Endothelial cell (in vitro differentiated cells): ENCODE data around the gene OR13C8. TPM values are rescaled to one million over a fixed set of nuclear protein-coding genes. Genes with fewer than 3 reads are reported as not detected.

Experiments used
- DNase-seq: peaks from one replicate; pipeline ENCODE4 v3.0.0; 2021; ENCODE audit warnings: low spot score
- H3K27ac Mint-ChIP-seq: one replicate; pipeline ENCODE4 v1.8.0; 2021; ENCODE audit warnings: mixed read lengths, inconsistent platforms; ENCODE audit not compliant: unreplicated experiment
- H3K27me3 Mint-ChIP-seq: one replicate; pipeline ENCODE4 v1.8.0; 2021; ENCODE audit warnings: mild to moderate bottlenecking, moderate library complexity, mixed read lengths, inconsistent platforms; ENCODE audit not compliant: unreplicated experiment
- H3K36me3 Mint-ChIP-seq: one replicate; pipeline ENCODE4 v1.8.0; 2021; ENCODE audit warnings: mild to moderate bottlenecking, low read depth, mixed read lengths, inconsistent platforms; ENCODE audit not compliant: unreplicated experiment
- H3K4me1 Mint-ChIP-seq: one replicate; pipeline ENCODE4 v1.8.0; 2021; ENCODE audit warnings: mild to moderate bottlenecking, mixed read lengths, inconsistent platforms; ENCODE audit not compliant: unreplicated experiment
- H3K4me3 Mint-ChIP-seq: one replicate; pipeline ENCODE4 v1.8.0; 2021; ENCODE audit warnings: mild to moderate bottlenecking, mixed read lengths, inconsistent platforms; ENCODE audit not compliant: unreplicated experiment
- H3K9me3 Mint-ChIP-seq: one replicate; pipeline ENCODE4 v1.8.0; 2021; ENCODE audit warnings: mixed read lengths, inconsistent platforms; ENCODE audit not compliant: unreplicated experiment
- total RNA-seq: library from RNA; stranded (reverse); fragmentation: NEBNext Ultra II Directional; extraction: Animal tissue kit (Norgen Biotek cat#: 25700); gene quantifications from one replicate; pipeline ENCODE4 v1.2.1, GENCODE V29; 2021; ENCODE audit not compliant: unreplicated experiment
- TF ChIP-seq, protein P1 (sequence below): fragments of 200-600 bp; sonication (generic); IDR thresholded peaks from one replicate; pipeline ENCODE4 v1.5.0; 2021; ENCODE audit warnings: antibody characterized with exemption; ENCODE audit not compliant: unreplicated experiment

Gene OR13C8
- total RNA-seq, 1 donor from 2014 or later = not detected

DNA sequence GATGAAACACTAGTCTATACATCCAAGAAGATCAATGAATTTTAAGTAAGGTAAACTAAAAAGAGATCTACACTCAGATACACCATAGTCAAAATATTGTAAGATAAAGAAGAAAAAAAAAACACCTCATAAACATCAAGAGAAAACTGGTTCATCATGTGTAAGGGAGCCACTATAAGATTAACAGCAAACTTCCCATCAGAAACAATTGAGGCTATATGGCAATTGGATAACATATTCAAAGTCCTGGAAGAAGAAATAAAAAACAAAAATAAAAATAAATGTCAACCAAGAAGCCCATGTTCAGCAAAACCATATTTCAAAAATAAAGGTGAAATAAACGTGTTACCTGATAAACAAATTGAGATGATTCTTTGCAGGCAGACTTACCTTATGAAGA, 3.6 kb downstream of the OR13C8 start:
- H3K27ac Mint-ChIP-seq = no peak overlapping the region
- no peak for DNase-seq
- no peaks in the 10 kb centered on the region for H3K4me1 Mint-ChIP-seq
- no peaks in the 10 kb centered on the region for H3K9me3 Mint-ChIP-seq
- H3K27me3 Mint-ChIP-seq = no peaks in the 10 kb centered on the region
- TF ChIP-seq, protein P1, sequence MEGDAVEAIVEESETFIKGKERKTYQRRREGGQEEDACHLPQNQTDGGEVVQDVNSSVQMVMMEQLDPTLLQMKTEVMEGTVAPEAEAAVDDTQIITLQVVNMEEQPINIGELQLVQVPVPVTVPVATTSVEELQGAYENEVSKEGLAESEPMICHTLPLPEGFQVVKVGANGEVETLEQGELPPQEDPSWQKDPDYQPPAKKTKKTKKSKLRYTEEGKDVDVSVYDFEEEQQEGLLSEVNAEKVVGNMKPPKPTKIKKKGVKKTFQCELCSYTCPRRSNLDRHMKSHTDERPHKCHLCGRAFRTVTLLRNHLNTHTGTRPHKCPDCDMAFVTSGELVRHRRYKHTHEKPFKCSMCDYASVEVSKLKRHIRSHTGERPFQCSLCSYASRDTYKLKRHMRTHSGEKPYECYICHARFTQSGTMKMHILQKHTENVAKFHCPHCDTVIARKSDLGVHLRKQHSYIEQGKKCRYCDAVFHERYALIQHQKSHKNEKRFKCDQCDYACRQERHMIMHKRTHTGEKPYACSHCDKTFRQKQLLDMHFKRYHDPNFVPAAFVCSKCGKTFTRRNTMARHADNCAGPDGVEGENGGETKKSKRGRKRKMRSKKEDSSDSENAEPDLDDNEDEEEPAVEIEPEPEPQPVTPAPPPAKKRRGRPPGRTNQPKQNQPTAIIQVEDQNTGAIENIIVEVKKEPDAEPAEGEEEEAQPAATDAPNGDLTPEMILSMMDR = no peak
- H3K4me3 Mint-ChIP-seq = no peak overlapping the region
- H3K36me3 Mint-ChIP-seq = no peaks in the 10 kb centered on the region

GRCh38 chr9:104575456-104575855, 6.5 kb downstream of the OR13C8 start:
- no peaks in the 10 kb centered on the region for H3K36me3 Mint-ChIP-seq
- no peak for DNase-seq
- H3K27me3 Mint-ChIP-seq = no peaks in the 10 kb centered on the region
- H3K4me3 Mint-ChIP-seq = no peak overlapping the region
- H3K9me3 Mint-ChIP-seq = no peaks in the 10 kb centered on the region
- no peaks in the 10 kb centered on the region for H3K4me1 Mint-ChIP-seq
- H3K27ac Mint-ChIP-seq = no peak overlapping the region
- TF ChIP-seq, protein P1 = no peak

DNA sequence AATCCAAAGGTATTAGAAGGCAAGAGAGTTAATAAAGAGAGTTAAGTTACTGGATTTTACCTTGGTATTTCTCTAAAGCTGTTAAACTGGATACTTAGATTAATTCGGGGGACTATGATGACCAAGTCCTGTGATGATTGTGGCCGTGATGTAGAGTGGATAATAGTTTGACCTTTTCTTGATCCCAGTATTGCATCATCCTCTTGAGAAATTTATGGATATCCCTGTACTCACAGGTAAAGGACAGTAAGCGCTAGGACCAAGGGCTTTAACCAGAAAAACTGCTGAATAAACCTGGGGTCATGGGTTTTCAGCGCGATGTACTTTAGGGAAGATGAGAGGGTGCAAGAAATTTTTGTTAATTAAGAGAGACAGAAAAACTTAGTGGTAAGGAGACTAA, 8.3 kb downstream of the OR13C8 start:
- no peaks in the 10 kb centered on the region for H3K27me3 Mint-ChIP-seq
- no peak overlapping the region for H3K4me3 Mint-ChIP-seq
- H3K36me3 Mint-ChIP-seq = no peaks in the 10 kb centered on the region
- TF ChIP-seq, protein P1 = no peak
- no peaks in the 10 kb centered on the region for H3K4me1 Mint-ChIP-seq
- H3K27ac Mint-ChIP-seq = no peak overlapping the region
- no peaks in the 10 kb centered on the region for H3K9me3 Mint-ChIP-seq
- DNase-seq = no peak

GRCh38 chr9:104580562-104580961, 11.6 kb downstream of the OR13C8 start:
- DNase-seq = no peak
- Mint-ChIP-seq H3K9me3 (no peaks in the 10 kb centered on the region), H3K36me3 (no peaks in the 10 kb centered on the region), H3K4me1 (no peaks in the 10 kb centered on the region), H3K27me3 (no peaks in the 10 kb centered on the region), H3K4me3 (no peak overlapping the region), H3K27ac (no peak overlapping the region)
- TF ChIP-seq, protein P1 = no peak

DNA sequence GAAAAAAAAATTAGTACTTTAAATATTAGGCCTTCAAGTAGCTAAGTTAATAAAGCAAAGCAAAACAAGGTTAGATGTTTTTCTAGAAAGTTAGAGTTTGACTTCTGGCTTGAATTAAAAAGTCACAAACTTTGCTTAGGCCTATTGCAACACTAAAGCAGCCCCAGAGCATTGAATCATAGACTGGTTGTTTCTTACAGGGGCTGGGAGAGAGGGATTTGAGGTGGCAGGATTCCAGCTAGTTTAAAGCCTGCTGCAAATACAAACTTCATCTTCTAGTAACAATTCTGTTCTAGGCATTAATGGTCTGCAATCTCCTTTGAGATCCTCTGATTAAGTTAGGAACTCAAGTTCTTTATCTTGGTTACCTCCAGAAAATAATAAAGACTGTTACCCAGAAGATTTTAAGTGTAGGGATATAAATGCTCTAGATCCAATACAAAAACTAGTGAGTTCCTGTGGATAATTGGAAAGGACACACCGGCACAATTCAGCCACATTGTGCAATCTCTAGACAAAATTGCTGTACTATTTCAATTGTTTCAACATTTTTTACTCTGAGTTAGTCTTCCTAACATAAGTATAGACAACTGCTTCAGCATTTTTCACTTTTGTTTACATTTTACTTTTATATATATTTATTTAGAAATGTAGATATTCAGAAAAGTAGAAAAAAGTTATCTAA, 17.7 kb downstream of the OR13C8 start:
- H3K27ac Mint-ChIP-seq = no peak overlapping the region
- H3K4me3 Mint-ChIP-seq = no peak overlapping the region
- no peaks in the 10 kb centered on the region for H3K4me1 Mint-ChIP-seq
- TF ChIP-seq, protein P1 = no peak
- H3K9me3 Mint-ChIP-seq = no peaks in the 10 kb centered on the region
- no peaks in the 10 kb centered on the region for H3K36me3 Mint-ChIP-seq
- no peak for DNase-seq
- no peaks in the 10 kb centered on the region for H3K27me3 Mint-ChIP-seq
